GM19455 (cell line): Measurements from ENCODE around the gene LEMD3.

Experiments used
- ATAC-seq: cut with Tn5 transposase; IDR thresholded peaks from one replicate; pipeline ENCODE4 v1.9.1; 2021; ENCODE audit not compliant: unreplicated experiment

The LEMD3 gene

DNA sequence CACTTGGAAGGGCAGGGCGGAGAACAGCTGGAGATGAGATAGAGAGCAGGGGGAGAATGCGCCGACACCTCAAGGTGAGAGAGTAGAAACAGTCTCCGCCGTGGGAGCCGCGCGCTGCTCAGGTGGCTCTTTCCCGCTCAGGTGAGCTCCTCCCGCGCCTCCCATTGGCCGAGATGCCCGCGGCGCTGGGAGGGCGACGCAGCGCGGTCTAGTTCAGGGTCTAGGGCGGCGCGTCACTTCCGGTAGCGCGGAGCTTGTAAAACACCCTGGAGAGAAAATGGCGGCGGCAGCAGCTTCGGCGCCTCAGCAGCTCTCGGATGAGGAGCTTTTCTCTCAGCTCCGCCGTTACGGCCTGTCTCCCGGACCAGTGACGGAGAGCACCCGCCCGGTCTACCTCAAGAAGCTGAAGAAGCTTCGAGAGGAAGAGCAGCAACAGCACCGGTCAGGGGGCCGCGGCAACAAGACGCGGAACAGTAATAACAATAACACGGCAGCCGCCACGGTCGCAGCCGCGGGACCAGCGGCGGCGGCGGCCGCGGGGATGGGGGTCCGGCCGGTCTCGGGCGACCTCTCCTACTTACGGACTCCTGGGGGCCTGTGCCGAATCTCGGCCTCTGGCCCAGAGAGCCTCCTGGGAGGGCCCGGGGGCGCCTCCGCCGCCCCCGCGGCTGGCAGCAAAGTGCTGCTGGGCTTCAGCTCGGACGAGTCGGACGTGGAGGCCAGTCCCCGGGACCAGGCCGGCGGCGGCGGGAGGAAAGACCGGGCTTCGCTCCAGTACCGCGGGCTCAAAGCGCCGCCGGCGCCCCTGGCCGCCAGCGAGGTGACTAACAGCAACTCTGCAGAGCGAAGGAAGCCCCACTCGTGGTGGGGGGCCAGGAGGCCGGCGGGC is at the start of gene LEMD3:
Gene LEMD3, plus strand, starts transcription at position 264 of the 889 bp plus-strand sequence. Its CDS starts 14 bp downstream, at position 278.
- peak; percentile 90 for ATAC-seq

DNA sequence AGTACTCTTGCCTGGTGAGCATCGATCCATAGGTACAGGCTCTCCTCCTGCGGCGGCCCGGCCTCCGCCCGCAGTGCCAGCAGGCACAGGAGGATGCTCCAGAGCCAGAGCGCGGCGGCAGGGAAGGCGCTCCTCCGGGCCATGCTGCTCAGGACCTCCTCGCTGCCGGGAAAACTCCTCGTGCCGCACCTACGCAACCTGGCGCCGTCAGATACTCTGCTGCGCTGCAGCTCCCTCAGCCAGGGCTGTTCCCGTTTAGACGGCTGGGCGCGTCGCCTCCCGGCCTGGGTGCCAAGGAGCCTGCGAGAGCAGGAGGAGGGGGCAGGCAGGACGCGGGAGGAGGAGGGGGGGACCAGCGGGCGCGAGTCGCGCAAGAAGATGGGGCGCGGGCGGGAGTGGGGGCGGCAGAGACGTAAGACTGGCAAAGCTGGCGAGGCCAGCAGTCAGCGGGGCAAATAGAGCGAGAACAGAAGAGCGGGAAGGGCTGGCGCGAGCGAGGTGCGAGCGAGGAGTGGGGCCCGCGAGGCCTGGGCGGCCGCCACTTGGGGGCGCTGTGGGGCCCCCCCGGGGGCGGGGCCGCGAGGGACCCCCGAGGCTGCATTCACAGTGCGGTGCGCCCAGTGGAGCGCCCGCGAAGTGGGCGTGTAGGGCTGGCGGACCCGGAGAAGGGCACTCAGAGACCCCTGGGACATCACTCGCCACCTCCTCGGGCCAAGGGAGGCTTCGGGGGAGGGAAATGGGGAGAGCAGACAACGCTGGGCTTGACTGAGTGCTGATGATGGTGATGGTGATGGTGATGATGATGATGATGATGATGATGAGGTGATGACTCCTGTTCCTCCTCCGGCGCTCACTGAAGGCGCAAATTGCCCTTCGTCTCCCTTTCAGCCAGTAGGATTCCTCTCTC is 48.1 kb upstream of the LEMD3 start, which contains the start of gene WIF1:
Gene WIF1, minus strand, starts transcription at position 257 of the 907 bp plus-strand sequence. Its CDS starts 114 bp downstream, at position 143.
- no peak for ATAC-seq

DNA sequence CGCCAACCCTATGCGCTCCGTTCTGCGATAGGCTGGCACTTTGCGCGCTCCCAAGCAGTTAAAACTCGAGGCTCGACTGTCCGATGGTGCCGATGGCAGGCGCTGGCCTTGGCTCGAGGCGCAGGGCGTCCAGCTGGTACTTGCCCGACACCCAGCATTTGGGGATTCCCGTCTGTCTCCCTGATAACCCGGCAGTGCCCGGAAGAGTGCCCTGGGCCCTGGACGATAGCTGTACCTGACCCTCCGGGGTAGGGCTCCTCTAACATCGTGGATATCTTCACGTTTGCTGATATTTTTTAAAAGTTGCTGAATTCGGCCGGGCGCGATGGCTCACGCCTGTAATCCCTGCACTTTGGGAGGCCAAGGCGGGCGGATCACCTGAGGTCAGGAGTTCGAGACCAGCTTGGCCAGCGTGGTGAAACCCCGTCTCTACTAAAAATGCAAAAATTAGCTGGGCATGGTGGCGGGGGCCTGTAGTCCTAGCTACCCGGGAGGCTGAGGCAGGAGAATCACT is 47.4 kb upstream of the LEMD3 start:
- no peak for ATAC-seq

- ATAC-seq = no peak
Observed at GRCh38 chr12:65122703-65123102, 46.7 kb upstream of the LEMD3 start.

GRCh38 chr12:65123435-65124063 is 45.8 kb upstream of the LEMD3 start:
- no peak for ATAC-seq

DNA sequence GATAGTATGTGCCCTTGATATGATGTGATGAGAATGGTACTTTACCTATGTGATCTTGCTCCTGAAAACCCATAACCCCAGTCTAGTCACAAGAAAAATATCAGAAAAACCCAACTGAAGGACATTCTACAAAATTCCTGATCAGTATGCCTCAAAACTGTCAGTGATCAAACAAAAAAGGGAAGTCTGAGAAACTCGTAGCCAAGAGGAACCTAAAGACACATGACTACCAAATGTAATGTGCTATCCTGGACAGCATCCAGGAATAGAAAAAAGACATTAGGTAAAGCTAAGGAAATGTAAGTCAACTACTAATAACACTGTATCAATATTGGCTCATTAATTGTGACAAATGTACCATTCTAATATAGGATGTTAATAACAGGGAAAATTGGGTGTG is 44.1 kb upstream of the LEMD3 start:
- ATAC-seq = no peak

GRCh38 chr12:65125975-65126374 is 43.4 kb upstream of the LEMD3 start:
- ATAC-seq = no peak

- no peak for ATAC-seq
Observed at GRCh38 chr12:65126482-65126881, 42.9 kb upstream of the LEMD3 start.

DNA sequence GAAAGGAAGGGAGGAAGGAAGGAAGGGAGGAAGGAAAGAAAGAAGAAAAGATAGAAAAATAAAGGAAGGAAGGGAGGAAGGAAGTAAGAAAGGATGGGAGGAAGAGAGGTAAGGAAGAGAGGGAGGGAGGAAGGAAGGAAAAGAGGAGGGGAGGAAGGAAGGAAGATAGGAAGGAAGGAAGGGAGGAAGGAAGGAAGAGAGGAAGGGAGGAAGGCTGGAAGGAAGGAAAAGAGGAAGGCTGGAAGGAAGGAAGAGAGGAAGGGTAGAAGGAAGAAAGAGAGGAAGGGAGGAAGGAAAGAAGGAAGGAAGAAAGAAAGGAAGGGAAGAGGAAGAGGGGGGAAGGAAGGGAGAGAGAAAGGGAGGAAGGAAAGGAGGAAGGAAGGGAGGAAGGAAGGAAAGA is 35.5 kb upstream of the LEMD3 start:
- ATAC-seq = no peak

DNA sequence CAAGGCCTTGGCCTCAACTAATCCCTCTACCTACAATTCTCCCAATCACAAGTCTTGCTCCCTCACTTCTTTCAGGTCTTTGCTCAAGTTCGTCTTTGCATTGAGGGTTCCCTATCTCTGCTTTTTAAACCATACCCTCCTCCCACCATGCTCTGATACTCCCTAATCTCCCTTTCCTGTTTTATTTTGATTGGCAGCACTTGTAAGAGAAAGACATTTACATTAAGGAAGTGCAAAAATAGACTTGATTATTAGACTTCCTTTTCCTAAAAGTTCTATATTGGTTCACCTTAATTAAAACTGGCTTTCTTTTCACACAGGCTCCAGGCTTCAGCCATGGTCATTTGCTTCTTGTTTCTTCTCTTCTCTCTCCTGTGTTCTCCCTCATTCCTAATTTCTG is 30.0 kb upstream of the LEMD3 start:
- no peak for ATAC-seq

DNA sequence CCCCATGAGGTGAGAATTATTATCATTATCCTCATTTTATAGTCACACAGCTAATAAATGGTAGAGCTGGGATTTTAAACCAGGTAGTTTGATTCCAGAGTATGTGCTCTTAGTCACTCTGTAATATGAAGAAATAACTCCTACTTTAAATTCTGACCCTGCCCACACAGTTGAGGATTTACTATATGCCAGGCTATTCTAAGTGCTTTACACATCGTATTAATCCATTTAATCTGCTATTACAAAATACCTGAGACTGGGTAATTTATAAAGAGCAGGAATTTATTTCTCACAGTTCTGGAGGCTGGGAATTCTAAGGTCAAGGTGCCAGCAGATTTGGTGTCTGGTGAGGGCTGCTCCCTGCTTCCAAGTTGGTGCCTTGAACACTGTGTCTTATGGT is 28.6 kb upstream of the LEMD3 start:
- no peak for ATAC-seq

DNA sequence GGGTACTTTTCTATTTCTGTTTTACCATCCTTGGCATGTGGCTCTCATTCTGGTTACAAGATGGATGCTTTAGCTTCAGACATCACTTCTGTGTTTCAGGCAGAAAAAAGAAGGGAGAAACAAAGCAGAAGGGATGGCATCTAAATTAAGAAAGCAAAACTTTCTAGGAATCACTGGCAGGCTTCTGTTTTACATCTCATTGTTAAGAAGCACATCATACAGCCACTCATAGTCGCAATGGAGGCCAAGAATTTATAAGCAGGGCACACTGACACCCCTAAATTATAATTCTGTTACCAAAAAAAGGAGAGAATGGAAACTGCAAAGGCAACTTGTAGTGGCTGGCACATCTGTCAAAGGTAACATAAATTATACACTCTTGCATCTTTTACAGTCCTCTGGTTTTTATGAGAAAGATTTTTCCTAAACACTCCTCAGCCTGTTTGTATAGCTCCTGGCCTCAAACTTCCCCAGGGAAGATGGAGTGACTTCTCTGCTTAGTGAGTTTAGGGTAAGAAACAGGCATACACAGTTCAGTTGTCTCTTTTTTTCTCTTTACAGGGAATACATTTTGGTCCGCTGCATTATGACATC is 22.0 kb upstream of the LEMD3 start:
- no peak for ATAC-seq

GRCh38 chr12:65152012-65152411 is 17.4 kb upstream of the LEMD3 start:
- no peak for ATAC-seq

DNA sequence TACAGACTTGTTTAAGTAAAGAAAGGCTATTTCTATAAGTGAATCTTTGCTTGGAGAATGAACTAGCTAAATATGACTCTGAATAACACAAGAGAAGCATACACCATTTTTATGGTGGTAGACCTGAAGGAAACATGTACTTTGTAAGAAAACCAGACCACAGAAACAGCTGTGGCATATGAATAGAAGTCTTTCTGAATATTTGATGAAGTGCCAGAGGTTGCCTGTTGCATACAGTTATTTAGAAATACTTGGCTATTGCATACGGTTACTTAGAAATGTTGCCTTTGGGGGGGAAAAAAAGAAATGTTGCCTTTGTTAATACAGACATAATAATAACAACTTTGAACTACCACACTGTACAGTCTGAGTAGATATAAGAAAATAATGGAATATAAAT is 16.8 kb upstream of the LEMD3 start:
- ATAC-seq = no peak

- peak; percentile 23 for ATAC-seq
Observed at GRCh38 chr12:65155784-65156183, 13.6 kb upstream of the LEMD3 start.

- ATAC-seq = peak; percentile 94
Observed at GRCh38 chr12:65156366-65156841, 13.0 kb upstream of the LEMD3 start.

GRCh38 chr12:65157091-65157490 is 12.3 kb upstream of the LEMD3 start:
- ATAC-seq = no peak

- no peak for ATAC-seq
Observed at GRCh38 chr12:65162609-65163008, 6.8 kb upstream of the LEMD3 start.

DNA sequence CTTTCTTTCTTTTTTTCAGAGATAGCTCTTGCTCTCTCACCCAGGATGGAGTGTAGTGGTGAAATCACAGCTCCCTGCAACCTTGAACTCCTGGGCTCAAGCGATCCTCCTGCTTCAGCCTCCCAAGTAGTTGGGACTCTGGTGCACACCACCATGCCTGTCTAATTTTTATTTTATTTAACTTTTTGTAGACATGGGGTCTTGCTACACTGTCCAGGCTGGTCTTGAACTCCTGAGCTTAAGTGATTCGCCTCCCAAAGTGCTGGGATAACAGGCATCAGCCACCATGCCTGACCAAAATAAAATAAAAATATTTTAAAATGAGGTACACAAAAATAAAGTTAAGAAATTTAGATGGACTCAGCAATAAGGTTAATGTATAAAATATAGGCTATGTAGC is 5.1 kb upstream of the LEMD3 start:
- ATAC-seq = no peak

DNA sequence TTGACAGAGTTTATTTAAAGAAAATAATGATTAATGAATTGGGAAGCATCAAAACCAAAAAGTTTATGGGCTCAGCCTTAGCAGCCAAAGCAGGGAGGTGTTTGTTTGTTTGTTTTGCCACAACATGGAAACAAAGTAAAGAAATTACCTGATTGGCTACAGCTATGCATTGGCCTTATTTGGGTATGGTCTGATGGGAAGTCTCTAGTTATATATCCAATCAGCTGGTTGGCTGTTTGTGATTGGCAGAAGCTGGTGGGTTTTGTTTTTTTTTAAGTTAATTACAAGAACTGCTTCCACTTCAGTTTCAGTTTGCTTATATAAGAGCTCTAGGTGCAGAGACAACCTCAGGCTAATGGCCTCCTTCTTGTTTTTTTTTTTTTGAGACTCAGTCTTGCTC is 4.6 kb upstream of the LEMD3 start:
- ATAC-seq = no peak
